Left lung (tissue), 10 donors: ENCODE results near the gene NLRX1. TPM values are rescaled to one million over a fixed set of nuclear protein-coding genes. Genes with fewer than 3 reads are reported as not detected.
"Not testable (repeated sequence)": the region's sequence is repeated elsewhere in the genome, so short reads cannot be mapped to it uniquely, and the experiment has no call there.

Source experiments
- ATAC-seq: fragments of 200-7000 bp; cut with Tn5 transposase; one replicate; pipeline ENCODE4 v1.9.1; 2020; ENCODE audit warnings: moderate library complexity
- DNase-seq, 4 donors: peaks; one replicate each; pipeline ENCODE4 v3.0.0-alpha.2; 2013 to 2020
- H3K27ac ChIP-seq, 2 donors: fragments of 200-600 bp; sonication (generic) in 1 of 2; one replicate each; pipeline versions ENCODE4 v1.5.0 to v1.8.0; 2020 to 2021
- H3K27me3 ChIP-seq, 2 donors: fragments of 200-600 bp; sonication (generic) in 1 of 2; one replicate each; pipeline versions ENCODE4 v1.5.0 to v1.8.0; 2020 to 2021
- H3K36me3 ChIP-seq, 2 donors: fragments of 200-600 bp; sonication (generic) in 1 of 2; one replicate each; pipeline versions ENCODE4 v1.5.0 to v1.8.0; 2020 to 2021
- H3K4me1 ChIP-seq, 2 donors: fragments of 200-600 bp; one replicate each; pipeline ENCODE4 v1.8.0; 2021
- H3K4me3 ChIP-seq, 2 donors: fragments of 200-600 bp; sonication (generic) in 1 of 2; one replicate each; pipeline versions ENCODE4 v1.5.0 to v1.8.0; 2020 to 2021; ENCODE audit warnings: mild to moderate bottlenecking in 1 of 2
- H3K9me3 ChIP-seq, 2 donors: fragments of 200-600 bp; sonication (generic) in 1 of 2; one replicate each; pipeline versions ENCODE4 v1.5.0 to v1.8.0; 2020 to 2021
- intact Hi-C, 2 donors: fragments of 100-400 bp; cut with DNase I; formaldehyde crosslinking; loops; one replicate each; pipeline versions ENCODE4 v1.11.2 to v1.14.2; 2022
- polyA plus RNA-seq, 6 donors: library from polyadenylated mRNA; unstranded; fragments of 120-200 nt; gene quantifications; one replicate each; pipeline ENCODE4 v1.2.1, GENCODE V29; 2013; ENCODE audit not compliant: insufficient read length in 6 of 6
- total RNA-seq, 2 donors: library from RNA; stranded (reverse); fragmentation: NEBNext Ultra II Directional; extraction: Animal tissue kit (Norgen Biotek cat#: 25700); gene quantifications; one replicate each; pipeline ENCODE4 v1.2.1, GENCODE V29; 2021
- TF ChIP-seq, protein P1 (sequence below), 2 donors: fragments of 200-600 bp; sonication (generic) in 1 of 2; IDR thresholded peaks; one replicate each; pipeline versions ENCODE4 v1.5.0 to v1.8.0; 2021; ENCODE audit warnings: antibody characterized with exemption in 2 of 2
- donor health status: DM: no; HTN: yes; CAD: no.
- donor health status: DM: no; HTN: no; CAD: no.

NLRX1 gene
- total and polyA plus RNA-seq, 8 donors, result 9.9 to 15.7 (median 12.0) TPM

DNA sequence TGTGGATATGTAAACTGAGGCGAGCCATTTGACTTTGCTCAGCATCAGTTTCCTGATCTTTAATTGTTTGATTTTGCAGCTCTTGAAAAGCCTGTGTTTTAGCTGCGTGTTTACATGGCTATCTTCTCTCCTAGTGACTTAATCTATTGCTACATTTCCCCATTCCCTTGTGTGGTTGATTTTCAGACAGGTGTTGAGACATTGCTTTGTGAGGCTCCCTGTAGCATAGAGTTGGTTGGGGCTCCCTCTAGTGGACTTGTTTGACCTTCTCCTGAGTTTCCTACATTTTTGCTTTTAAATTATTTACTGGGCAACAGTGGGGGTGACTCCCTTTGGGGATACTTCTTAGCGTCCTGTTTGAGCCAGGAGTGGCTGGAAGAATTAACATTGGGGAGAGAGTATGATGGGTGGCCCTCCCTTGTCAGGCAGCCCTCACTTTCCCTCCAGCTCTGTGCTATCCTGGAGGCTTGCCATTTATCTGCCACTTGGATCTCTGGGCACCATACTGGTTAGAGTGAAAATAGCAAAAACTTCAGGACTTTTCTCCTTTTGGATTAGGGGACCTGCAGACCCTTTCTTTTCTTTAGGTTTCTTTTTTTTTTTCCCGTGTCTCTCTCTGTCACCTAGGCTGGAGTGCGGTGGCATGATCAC lies 28.4 kb downstream of the NLRX1 start:
- H3K4me1 ChIP-seq, result peaks cover 0 to 27% of the 10 kb centered on the region in 2 donors
- TF ChIP-seq, protein P1, sequence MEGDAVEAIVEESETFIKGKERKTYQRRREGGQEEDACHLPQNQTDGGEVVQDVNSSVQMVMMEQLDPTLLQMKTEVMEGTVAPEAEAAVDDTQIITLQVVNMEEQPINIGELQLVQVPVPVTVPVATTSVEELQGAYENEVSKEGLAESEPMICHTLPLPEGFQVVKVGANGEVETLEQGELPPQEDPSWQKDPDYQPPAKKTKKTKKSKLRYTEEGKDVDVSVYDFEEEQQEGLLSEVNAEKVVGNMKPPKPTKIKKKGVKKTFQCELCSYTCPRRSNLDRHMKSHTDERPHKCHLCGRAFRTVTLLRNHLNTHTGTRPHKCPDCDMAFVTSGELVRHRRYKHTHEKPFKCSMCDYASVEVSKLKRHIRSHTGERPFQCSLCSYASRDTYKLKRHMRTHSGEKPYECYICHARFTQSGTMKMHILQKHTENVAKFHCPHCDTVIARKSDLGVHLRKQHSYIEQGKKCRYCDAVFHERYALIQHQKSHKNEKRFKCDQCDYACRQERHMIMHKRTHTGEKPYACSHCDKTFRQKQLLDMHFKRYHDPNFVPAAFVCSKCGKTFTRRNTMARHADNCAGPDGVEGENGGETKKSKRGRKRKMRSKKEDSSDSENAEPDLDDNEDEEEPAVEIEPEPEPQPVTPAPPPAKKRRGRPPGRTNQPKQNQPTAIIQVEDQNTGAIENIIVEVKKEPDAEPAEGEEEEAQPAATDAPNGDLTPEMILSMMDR (IDR thresholded peaks at IDR 0.05), result peak; percentile 74 to 84
- ATAC-seq, result peak; percentile 94
- intact Hi-C loops, result no loop called here
- peak overlapping the region in 1 of 2 donors; percentile 60 for H3K27ac ChIP-seq
- H3K9me3 ChIP-seq, result no peaks in the 10 kb centered on the region
- H3K4me3 ChIP-seq, result no peak overlapping the region
- peak in 2 of 4 donors; percentile 58 to 85 for DNase-seq
- H3K36me3 ChIP-seq, result no peaks in the 10 kb centered on the region
- no peaks in the 10 kb centered on the region for H3K27me3 ChIP-seq

DNA sequence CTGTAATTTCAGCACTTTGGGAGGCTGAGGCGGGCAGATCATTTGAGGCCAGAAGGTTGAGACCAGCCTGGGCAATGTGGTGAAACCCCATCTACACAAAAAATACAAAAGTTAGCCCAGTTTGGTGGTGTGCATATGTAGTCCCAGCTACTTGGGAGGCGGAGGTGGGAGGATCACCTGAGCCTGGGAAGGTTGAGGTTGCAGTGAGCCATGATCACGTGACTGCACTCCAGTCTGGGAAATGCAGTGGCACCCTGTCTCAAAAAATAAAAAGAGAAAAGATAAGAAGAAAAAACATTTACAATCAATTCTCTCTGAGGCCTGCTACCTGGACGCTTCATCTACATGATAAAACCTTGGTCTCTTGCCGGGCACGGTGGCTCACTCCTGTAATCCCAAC lies 30.4 kb downstream of the NLRX1 start:
- no peak for ATAC-seq
- no peak for DNase-seq
- Histone ChIP-seq H3K36me3 (no peaks in the 10 kb centered on the region), H3K4me3 (no peak overlapping the region), H3K27ac (no peak overlapping the region), H3K27me3 (no peaks in the 10 kb centered on the region), H3K4me1 (peaks cover 0 to 20% of the 10 kb centered on the region in 2 donors), H3K9me3 (no peaks in the 10 kb centered on the region)
- TF ChIP-seq, protein P1 (IDR thresholded peaks at IDR 0.05), result no peak
- intact Hi-C loops, result no loop called here

DNA sequence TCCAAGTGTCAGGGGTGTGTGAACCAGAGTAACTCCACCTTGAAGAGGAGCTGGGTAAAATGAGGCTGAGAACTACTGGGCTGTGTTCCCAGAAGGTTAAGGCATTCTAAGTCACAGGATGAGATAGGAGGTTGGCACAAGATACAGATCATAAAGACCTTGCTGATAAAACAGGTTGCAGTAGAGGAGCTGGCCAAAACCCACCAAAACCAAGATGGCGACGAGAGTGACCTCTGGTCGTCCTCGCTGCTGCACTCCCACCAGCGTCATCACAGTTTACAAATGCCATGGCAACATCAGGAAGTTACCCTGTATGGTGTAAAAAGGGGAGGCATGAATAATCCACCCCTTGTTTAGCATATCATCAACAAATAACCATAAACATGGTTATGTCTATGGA lies 32.7 kb downstream of the NLRX1 start:
- H3K4me3 ChIP-seq, intact Hi-C loops, H3K27me3 ChIP-seq, ATAC-seq, H3K36me3 ChIP-seq, H3K27ac ChIP-seq, DNase-seq, H3K9me3 ChIP-seq: not testable (repeated sequence)
- H3K4me1 ChIP-seq, result peaks cover 0 to 26% of the 10 kb centered on the region in 2 donors

DNA sequence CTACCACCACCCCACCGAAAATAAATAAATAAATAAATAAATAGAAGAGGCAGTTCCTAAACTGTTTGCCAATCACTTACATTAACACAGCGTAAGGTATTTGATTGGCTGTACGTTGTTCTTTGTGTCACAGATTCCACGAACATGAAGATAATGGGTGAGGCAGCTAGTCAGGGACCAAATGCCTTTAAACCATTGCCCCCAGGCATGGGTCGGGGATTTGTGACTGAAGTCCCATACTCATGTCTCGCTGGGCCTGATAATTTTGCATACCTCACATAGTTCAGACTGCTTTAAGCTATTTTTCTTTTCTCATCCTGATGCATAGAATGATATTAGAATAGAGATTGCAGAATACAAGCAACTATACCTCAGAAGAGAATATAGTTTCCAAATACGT lies 34.0 kb downstream of the NLRX1 start:
- Histone ChIP-seq H3K27me3 (no peaks in the 10 kb centered on the region), H3K27ac (no peak overlapping the region), H3K36me3 (no peaks in the 10 kb centered on the region), H3K4me3 (no peak overlapping the region), H3K9me3 (no peaks in the 10 kb centered on the region), H3K4me1 (peaks cover 0 to 17% of the 10 kb centered on the region in 2 donors)
- intact Hi-C loops, result no loop called here
- TF ChIP-seq, protein P1 (IDR thresholded peaks at IDR 0.05), result no peak
- DNase-seq, result no peak
- ATAC-seq, result no peak

DNA sequence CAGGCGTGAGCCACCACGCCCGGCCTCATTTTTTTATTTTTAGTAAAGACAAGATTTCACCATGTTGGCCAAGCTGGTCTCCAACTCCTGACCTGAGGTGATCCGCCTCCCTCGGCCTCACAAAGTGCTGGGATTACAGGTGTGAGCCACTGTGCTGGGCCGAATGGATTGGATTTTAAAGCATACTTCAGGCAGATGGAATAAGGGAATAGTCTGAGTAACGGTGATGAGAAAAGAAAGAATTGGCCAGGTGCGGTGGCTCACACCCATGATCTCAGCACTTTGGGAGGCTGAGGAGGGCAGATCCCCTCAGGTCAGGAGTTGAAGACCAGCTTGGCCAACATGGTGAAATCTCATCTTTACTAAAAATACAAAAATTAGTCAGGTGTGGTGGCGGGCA lies 35.5 kb downstream of the NLRX1 start:
- H3K4me3 ChIP-seq, result no peak overlapping the region
- ATAC-seq (no peak), DNase-seq (no peak)
- TF ChIP-seq, protein P1 (IDR thresholded peaks at IDR 0.05), result no peak
- H3K36me3 ChIP-seq, result no peaks in the 10 kb centered on the region
- intact Hi-C loops, result no loop called here
- peaks cover 0 to 31% of the 10 kb centered on the region in 2 donors for H3K4me1 ChIP-seq
- H3K27me3 ChIP-seq, result no peaks in the 10 kb centered on the region
- H3K9me3 ChIP-seq, result no peaks in the 10 kb centered on the region
- no peak overlapping the region for H3K27ac ChIP-seq

DNA sequence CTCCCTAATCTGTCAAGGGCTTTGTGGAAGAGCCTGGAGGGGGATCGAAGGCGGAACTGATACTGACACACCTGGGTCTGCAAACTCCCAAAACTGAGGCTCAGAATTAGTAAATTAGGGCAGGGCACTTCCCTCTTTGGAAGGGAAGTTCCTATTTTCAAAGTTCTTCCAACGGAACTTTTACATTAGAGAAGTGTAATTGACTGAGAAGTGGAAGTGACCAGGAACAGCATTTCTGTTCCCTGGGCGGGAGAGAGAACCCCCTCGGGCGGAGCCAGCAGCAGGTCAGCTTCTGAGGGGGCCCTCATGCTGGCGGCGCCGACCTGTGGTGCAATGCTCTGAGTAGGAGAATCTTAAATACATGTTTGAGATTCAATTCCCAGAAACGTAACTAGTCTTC lies 36.6 kb downstream of the NLRX1 start:
- DNase-seq, result peak in 1 of 4 donors; percentile 50
- ATAC-seq, result peak; percentile 2
- peak overlapping the region; percentile 93 to 95 for H3K27ac ChIP-seq
- H3K4me3 ChIP-seq, result peak overlapping the region; percentile 87 to 89
- H3K27me3 ChIP-seq, result no peaks in the 10 kb centered on the region
- peaks cover 0 to 42% of the 10 kb centered on the region in 2 donors for H3K4me1 ChIP-seq
- H3K36me3 ChIP-seq, result no peaks in the 10 kb centered on the region
- no peaks in the 10 kb centered on the region for H3K9me3 ChIP-seq
- intact Hi-C loops, result no loop called here
- TF ChIP-seq, protein P1 (IDR thresholded peaks at IDR 0.05), result no peak
